GM04504 (cell line): ENCODE measurements around the gene CHRNB2.
A peak's percentile ranks its signal among the peaks of the same experiment; 100 is the strongest.

Experiments used
- DNase-seq: peaks from one replicate; pipeline ENCODE4 v3.0.0-alpha.2; 2012; ENCODE audit warnings: low read depth

Gene CHRNB2

DNA sequence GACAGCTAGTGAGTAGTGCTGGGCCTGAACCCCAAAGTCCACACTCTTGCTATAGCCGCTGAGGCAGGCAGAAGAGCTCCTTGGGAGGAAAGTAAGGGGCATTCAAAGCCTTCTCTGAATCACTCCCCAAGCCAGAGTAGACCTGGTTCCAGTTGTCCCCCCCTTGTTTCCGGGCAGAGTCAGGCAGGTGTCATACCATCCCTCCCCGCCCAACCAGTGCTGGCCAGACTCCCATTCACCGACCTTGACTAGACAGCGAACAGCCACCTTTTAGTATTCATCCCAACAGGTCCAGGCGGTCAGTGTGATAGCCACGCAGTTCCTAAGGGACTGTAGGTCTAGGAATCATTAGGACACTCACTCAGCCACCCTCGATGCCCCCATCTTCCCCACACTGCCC, 11.8 kb downstream of the CHRNB2 start:
- no peak for DNase-seq

- DNase-seq, result no peak
Measured at GRCh38 chr1:154581766-154582165, 14.2 kb downstream of the CHRNB2 start.

DNA sequence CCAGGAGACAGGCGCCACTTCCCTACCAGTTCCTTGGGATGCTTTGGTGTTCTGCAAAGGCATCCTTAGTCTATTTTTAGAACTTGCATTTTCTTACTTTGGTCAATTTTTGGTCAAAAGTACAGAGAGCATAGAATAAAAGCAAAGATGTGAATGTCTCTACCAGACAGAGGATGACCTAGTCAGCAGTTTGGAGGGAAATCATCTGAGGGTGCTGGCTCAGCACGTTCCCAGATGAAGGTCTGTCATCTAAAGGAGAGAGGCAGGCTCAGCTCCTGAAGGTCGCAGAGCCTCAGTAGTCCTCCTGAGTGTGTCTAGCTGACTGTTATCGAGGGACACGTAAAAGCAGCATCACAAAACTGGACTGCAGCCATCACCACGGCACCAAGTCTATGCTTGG, 15.3 kb downstream of the CHRNB2 start:
- DNase-seq, result no peak

GRCh38 chr1:154583773-154584172, 16.2 kb downstream of the CHRNB2 start:
- no peak for DNase-seq

- DNase-seq, result no peak
Measured at GRCh38 chr1:154584267-154584994, 16.9 kb downstream of the CHRNB2 start.

GRCh38 chr1:154586231-154586630, 18.7 kb downstream of the CHRNB2 start:
- no peak for DNase-seq

DNA sequence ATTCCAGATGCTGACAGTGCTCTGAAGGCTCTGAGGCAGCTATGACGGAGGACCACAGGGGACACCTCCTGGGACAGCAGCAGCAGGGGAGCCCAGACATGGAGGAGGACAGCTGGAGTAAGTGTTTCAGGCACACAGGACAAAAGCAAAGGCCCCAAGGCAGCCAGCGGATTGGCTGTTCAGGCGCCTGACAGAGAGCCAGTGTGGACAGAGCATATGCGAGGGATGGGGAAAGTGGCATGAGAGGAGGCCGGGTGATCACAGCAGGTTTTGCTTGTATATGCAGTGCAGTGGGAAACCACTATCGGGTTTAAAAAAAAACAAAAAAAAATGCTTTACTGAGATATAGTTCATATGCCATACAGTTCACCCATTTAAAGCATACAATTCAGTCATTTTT, 19.1 kb downstream of the CHRNB2 start:
- no peak for DNase-seq

DNA sequence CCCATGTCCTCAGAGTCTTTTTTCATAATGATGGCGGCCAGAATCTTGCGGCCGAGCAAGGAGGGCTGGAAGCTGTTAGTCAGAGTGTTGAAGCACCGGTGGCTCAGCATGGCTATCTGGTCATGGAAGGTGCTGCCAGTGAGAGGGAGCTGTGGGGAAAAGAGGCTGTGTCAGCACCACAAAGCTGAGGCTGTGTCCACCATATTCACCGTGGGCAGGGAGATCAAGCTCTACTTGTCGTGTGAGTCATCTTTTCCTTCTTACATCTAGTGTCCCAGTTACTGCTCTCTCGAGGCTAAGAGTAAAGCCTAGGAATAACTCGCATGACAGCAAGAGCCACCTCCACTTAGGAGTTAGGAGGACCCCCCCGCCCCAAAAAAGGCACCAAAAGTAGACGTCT, 22.2 kb downstream of the CHRNB2 start:
- no peak for DNase-seq

DNA sequence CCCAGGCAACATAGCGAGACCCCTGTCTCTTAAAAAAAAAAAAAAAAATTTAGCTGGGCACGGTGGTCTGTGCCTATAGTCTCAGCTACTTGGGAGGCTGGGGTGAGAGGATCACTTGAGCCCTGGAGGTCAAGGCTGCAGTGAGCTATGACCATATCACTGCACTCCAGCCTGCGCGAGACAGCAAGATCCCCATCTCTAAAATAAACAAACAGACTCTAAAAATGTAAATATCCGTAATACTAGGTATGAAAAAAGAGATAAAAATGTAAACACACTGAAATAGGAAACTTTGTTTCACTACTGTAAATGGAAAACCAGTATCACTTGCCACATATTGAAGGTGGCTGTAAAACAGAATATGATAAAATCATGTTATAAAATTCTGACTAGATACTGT, 23.2 kb downstream of the CHRNB2 start:
- no peak for DNase-seq

GRCh38 chr1:154591206-154591605, 23.6 kb downstream of the CHRNB2 start:
- DNase-seq, result no peak

DNA sequence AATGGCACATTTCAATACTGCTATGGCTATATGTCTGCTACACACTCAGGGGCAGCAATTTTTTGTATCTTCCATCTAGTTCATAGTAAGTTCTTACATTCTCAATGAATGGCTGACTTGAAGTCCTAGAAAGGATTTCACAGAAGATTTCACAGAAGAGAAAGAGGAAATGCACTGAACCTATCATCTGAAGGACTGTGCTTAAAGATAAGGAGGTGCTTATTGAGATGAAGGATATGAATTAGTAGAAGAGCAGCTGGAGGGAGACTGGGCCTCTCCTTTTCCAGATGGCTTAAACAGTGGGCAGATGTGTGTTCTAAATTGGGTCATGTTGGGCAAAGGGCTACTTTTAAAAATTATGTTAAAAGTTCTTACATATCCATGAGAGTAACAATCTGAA, 25.8 kb downstream of the CHRNB2 start:
- no peak for DNase-seq

DNA sequence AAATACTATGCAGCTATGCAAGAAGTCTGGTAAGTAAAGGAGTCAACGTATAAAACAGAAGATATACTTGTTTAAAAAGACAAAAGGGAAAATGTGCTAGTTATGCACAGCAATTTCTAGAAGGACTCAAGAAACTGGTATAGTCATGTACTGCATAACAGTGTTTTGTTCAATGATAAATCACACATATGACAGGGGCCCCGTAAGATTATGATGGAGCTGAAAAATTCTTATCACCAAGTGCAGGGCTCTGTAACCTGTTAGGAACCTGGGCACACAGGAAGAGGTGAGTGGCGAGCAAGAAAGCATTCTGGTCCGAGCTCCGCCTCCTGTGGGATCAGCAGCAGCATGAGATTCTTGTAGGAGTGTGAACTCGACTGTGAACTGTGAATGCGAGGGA, 27.2 kb downstream of the CHRNB2 start:
- DNase-seq, result no peak

GRCh38 chr1:154595621-154596020, 28.0 kb downstream of the CHRNB2 start:
- DNase-seq, result no peak

DNA sequence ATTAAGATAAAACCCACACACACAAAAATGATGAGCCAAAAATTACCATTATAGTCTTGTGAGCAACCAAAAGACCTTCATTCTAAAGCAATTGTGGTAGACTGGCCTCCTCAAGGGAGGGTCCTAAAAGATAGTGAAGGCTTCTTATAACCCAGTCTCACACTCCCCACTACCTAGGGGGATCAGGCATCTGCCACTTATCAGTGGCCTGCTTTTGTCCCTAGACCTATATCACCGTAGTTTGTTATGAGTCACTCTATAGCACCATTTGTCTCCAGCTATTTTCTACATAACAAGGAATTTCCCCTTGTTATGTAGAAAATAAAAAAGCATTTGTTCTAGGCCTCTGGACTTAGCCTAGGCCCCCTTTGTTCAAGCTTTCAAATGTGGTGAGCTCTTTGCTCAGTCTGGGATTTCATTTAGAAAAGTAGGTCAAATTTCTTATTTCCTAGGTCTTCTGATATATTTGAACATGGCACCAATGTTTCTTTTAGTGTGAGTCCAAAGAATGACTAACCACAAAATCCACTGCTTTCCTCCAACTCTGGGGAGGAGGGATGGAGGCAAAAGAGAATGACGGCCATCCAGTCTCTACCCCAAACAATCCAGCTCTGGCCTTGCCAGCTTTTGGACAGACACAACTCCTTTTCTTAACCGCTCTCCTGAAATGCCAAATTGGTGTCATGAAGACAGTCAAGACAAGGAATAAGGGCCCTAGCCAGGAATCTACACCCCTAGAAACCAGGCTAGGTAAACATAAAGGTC, 31.5 kb downstream of the CHRNB2 start:
- no peak for DNase-seq

GRCh38 chr1:154599658-154600057, 32.1 kb downstream of the CHRNB2 start:
- DNase-seq, result no peak

DNA sequence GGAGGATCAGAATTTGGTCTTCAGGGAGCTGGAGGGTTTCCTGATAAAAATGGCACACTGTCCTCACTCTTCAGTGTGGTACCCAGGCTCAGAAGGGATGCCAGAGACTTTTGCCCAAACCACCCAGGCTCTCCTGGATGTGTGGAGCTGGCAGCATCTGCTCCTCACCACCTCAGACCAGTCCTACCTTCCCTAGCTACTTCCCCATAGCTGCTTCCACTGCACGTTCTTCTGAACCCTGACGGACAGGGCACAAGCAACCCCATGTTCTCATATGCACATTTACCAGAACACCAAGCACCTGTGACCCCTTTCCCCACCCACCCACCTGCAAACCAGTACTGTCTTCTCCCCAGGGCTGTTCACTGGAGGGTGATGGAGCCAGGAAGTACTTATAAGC, 35.7 kb downstream of the CHRNB2 start:
- no peak for DNase-seq

DNA sequence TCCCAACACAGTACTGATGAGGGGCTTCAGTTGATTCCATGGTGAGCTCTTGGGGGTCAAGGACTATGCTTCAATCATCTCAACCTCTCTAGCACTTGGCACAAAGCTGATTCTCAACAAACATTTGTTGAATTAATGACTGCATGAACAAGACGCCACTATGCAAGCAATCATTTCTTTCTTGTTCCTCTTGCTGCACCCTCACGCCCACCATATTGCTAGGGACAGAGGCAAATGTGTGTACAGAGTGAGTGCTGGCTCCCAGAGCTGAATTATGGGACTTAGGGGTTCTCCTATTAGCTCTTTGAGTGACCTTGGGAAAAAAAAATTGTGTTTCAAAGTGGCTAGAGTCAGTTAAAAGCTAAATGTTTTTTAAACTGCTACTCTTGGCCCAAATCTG, 38.0 kb downstream of the CHRNB2 start:
- DNase-seq, result no peak

DNA sequence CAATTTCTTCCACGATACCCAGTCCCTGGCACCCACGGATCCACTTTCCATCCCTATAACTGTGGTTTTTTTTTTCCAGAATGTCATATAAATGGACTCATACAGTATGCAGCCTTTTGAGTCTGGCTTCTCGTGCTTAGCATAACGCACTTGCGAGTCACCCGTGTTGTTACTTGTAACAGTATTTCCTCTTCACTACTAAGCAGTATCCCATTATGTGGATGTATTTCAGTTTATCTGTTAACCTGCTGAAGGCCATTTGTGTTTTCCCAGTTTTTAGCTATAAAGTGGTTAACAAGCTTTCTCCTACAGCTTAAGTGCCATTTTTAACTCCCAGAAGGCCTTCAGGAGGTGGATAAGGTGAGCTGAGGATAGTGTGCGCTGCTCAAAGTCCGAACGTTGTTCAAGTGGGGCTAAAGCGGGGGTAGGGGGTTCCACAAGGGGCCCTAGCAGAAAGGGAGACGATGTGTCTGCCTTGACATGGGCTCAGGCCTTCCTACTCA, 39.6 kb downstream of the CHRNB2 start:
- DNase-seq, result peak; percentile 14

- peak; percentile 97 for DNase-seq
Measured at GRCh38 chr1:154607609-154608396, 40.2 kb downstream of the CHRNB2 start, which contains the start of gene ADAR. Gene ADAR, minus strand, starts transcription at chr1:154608186. Its CDS starts 180 bp downstream, at chr1:154608006.

DNA sequence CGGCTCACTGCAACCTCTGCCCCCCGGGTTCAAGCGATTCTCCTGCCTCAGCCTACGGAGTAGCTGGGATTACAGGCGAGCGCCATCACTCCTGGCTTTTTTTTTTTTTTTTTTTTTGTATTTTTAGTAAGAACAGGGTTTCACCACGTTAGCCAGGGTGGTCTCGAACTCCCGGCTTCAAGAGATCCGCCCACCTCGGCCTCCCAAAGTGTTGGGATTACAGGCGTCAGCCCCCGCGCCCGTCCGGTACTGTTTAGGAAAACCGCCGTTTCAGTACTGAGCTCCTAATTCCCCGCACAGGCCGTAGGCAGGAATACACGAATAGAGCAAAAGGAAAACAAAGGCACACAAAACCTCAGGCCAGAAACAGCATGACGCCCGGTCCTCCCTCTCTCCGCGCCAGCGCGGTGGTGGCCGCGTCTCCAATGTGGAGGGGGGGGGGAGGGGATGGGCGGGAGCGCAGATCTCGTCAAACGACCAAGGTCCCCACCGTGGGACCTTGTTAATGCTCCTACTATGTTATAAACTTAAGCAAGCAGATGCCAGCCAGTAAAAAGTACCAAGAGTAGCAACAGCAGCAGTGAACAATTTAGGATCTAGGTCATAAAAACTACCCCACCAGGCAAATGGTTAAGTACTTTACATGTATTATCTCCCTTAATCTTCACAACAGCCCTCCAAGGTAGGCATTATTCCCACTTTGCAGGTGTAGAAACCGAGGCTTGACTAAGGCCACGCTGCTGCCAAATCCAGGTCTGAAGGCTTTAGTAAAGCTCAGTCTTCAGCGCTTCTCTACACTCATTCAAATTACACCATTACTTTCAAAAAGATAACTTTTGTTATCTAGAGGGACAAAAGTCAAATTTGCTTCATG, 41.1 kb downstream of the CHRNB2 start:
- peak; percentile 38 for DNase-seq
